Right ventricle myocardium inferior (tissue), 1 donor: ENCODE data around the gene HEPH. TPM values are rescaled to one million over a fixed set of nuclear protein-coding genes. Genes with fewer than 3 reads are reported as not detected.
"Not testable (repeated sequence)": the region's sequence is repeated elsewhere in the genome, so short reads cannot be mapped to it uniquely, and the experiment has no call there.

Experiments used
- ATAC-seq: fragments of 200-7000 bp; cut with Tn5 transposase; one replicate; pipeline ENCODE4 v1.9.1; 2020; ENCODE audit warnings: mild to moderate bottlenecking, moderate library complexity
- DNase-seq: peaks from one replicate; pipeline ENCODE4 v3.0.0; 2021; ENCODE audit errors: missing footprints
- intact Hi-C: fragments of 100-400 bp; cut with DNase I; formaldehyde crosslinking; loops from one replicate; pipeline ENCODE4 v1.11.0; 2022
- total RNA-seq: library from RNA; stranded (reverse); fragmentation: NEBNext Ultra II Directional; extraction: Animal tissue kit (Norgen Biotek cat#: 25700); gene quantifications from one replicate; pipeline ENCODE4 v1.2.1, GENCODE V29; 2021
- donor health status: DM: no; HTN: yes; CAD: no; lungs with severe emphysema.

HEPH gene
- total RNA-seq, 1 donor from 2014 or later, result 8.0 TPM

GRCh38 chrX:66200050-66200664 is 36.1 kb downstream of the HEPH start:
- DNase-seq, result no peak
- intact Hi-C loops, result no loop called here
- ATAC-seq, result no peak

DNA sequence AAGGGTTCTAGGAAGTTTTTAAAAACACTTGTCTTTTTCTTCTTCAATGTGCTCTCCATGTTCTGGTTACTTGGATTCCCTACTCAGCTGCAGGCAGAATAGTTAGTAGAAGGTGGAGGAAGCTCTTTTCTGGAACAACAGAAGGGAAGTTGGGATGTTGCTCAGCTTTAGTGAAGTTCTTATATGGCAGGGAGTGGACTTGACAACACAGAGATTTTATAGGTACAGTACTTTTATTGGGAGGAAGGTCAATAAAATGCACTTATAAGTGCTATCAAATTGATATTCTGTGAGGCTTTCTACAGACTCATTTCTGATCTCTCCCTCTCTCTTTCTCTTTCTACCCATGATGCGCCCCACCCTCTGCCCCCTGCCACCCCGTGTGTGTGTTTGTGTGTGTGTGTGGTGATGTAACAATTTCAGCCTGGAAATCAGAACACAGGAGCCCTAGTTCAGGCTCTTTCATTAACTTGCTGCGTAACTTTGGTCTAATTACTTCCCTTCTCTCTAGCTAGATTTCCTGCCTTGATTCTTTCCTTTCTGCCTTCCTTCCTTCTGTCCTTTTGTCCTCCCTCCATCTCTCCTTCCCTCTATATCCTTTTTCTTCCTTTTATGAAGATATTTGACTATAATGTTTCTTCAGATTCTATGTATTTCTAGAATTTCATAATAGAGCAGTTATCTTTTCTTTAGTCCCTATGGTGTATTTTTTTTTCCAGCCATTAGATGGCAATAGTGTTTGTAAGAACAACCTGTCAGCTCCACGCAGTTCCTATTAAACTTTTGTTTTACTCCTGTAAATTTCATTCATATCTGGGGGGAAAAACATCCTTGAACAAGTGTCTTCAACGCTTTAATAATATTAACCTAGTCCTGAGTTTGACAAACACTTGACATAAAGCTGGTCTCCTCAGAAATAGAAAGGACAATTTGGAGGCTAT is 37.1 kb downstream of the HEPH start:
- intact Hi-C loops, result no loop called here
- no peak for DNase-seq
- ATAC-seq, result no peak

- intact Hi-C loops, result no loop called here
- ATAC-seq (no peak), DNase-seq (no peak)
These were observed 39.1 kb downstream of the HEPH start for GRCh38 chrX:66203114-66203513.

DNA sequence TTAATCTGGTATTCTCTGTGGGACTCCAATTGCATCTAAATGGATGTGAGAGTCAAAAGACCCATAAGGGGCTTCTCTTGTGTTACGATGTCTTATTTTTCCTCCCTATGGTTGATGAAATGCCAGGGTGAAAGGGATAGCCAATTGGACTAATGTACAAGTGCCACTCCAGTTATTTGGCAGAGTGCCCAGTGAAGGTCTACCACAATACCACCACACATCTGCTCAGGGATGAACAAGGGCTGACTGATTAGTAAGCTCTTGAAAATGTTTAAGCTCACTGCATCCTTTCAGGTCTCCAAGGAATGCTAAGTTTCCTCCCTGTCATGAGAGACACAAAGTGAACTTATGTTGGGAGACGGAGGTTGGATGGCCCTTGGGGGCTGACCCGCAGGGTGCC is 57.8 kb downstream of the HEPH start:
- intact Hi-C loops, result no loop called here
- DNase-seq, result no peak
- no peak for ATAC-seq

- ATAC-seq (no peak), DNase-seq (no peak)
- intact Hi-C loops, result no loop called here
These were observed 68.2 kb downstream of the HEPH start for GRCh38 chrX:66232296-66232695.

DNA sequence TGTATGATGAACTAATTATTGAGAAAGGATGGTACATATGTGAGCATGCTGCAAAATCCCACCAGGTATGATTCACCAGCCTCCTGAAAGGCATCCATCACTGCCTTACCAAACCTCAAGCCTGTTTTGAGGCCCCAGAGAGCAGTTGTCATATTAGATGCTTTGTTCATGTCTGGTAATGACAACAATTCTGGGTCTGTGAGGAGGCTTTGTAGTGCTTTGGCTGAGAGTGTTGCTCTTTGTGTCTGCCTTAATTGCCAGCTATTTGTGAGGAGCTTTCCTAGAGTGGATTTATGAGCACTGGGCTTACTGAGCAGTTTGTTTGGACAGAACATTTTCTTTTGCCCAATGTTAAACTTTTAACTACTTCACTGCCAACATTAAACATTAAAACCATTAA is 69.2 kb downstream of the HEPH start:
- no peak for ATAC-seq
- no peak for DNase-seq
- intact Hi-C loops, result no loop called here

DNA sequence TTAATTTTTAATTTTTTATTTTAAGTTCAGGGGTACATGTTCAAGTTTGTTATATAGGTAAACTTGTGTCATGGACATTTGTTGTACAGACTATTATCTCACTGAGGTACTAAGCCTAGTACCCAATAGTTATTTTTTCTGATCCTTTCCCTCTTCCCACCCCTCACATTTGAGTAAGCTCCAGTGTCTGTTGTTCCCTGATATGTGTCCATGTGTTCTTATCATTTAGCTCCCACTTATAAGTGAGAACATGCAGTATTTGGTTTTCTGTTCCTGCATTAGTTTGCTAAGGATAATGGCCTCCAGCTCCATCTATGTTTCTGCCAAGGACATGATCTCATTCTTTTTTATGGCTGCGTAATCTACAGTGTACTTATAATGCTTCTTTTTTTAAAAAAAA is 69.9 kb downstream of the HEPH start:
- ATAC-seq, intact Hi-C loops: not testable (repeated sequence)

GRCh38 chrX:66255359-66255967 is 91.4 kb downstream of the HEPH start:
- intact Hi-C loops, result no loop called here
- ATAC-seq, result no peak
- DNase-seq, result no peak

More for the DNA sequence above, 69.9 kb downstream of the HEPH start:
- not testable (repeated sequence) for DNase-seq

- intact Hi-C loops, result no loop called here
- DNase-seq (no peak), ATAC-seq (no peak)
These were observed 98.8 kb downstream of the HEPH start for GRCh38 chrX:66262807-66263206.

Other genes with a start within 250 kb of the HEPH start
- gene VSIG4, start 124.2 kb upstream of the HEPH start, total RNA-seq, result 65.1 TPM